Epithelial cell of esophagus (primary cell): ENCODE results near the gene EXD3.
A peak's percentile ranks its signal among the peaks of the same experiment; 100 is the strongest.

Experiments used
- DNase-seq: peaks from one replicate; pipeline ENCODE4 v3.0.0; 2010; ENCODE audit warnings: low read depth
- H3K4me3 ChIP-seq: 2 replicates; pipeline ENCODE4 v1.5.1; 2011; ENCODE audit warnings: mild to moderate bottlenecking, low read length, control low read depth
- TF ChIP-seq, protein P1 (sequence below): IDR thresholded peaks from 2 replicates; pipeline ENCODE4 v1.5.1; 2011; ENCODE audit warnings: low read depth, mild to moderate bottlenecking, low read length, control low read depth, inconsistent platforms; ENCODE audit not compliant: insufficient read depth; ENCODE audit errors: missing control alignments

Gene EXD3

DNA sequence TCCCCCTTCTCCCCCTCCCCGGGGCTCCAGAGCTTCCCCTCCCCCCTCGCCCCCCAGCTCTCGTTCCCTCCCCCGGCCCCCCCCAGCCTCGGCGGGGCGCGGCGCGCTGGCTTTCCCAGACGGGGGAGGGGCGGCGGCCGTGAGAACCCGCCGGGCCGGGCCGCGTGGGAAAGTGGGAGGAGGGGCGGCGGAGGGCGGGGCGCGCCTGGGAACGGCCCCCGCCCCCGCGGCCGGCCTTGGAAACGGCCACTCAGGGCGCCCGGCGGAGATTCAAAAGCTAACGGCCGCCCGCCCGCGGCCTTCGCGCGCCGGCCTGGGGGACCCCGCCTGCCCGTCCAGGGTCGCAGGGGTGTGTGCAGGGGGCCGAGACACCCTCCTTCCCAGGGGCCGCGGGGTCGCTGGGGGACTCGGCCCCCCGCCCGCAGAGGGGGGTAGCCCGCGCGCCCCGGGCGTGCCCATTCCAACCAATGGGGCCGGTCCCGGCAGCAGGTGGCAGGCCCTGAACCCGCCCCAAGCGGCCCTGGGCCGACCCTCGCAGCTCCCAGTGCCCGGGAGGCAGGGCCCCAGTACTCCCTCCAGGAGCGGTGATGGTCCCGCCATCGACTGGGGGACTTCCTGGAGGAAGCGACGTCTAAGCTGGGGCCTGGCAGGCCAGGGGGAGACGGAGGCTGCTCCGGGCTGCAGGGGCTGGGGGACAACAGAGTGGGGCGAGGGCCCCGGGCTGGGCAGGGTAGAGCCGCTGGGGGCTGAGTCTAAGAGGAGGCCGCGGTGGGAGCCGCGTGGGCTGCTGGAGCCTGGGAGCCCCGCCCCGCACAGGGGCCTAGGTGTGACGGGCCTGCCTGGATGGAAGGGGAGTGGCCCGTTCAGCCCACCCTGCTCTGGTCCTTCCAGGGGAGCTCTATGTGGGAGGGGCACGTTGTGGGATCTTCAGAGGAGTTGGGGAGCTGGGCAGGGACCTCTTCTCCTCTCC lies 106.7 kb downstream of the EXD3 start:
- TF ChIP-seq, protein P1, sequence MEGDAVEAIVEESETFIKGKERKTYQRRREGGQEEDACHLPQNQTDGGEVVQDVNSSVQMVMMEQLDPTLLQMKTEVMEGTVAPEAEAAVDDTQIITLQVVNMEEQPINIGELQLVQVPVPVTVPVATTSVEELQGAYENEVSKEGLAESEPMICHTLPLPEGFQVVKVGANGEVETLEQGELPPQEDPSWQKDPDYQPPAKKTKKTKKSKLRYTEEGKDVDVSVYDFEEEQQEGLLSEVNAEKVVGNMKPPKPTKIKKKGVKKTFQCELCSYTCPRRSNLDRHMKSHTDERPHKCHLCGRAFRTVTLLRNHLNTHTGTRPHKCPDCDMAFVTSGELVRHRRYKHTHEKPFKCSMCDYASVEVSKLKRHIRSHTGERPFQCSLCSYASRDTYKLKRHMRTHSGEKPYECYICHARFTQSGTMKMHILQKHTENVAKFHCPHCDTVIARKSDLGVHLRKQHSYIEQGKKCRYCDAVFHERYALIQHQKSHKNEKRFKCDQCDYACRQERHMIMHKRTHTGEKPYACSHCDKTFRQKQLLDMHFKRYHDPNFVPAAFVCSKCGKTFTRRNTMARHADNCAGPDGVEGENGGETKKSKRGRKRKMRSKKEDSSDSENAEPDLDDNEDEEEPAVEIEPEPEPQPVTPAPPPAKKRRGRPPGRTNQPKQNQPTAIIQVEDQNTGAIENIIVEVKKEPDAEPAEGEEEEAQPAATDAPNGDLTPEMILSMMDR: no peak

DNA sequence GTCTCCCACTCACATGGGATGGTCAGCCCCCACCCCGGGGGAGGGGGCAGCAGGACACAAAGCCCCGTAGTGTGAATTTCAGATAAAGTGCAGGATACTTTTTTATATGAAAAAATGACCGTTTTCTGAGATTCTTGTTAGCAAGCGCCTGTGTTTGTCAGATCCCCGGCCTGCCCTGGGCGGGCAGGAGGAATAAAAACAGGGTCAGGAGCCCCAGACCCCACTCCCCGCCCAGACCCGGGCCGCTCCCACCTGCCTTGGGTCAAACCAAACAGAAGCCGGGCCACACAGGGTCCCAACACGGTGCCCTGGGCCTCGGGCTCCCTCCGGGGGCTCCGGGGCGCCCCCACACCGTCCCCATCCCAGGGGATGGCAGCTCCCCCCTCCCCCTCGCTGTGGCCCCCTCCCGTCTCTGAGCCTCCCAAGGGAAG lies 107.4 kb downstream of the EXD3 start:
- no peak overlapping the region for H3K4me3 ChIP-seq
- no peak for DNase-seq
- TF ChIP-seq, protein P1: no peak

More for the DNA sequence above, 106.7 kb downstream of the EXD3 start:
- DNase-seq: peak; percentile 76
- peak overlapping the region; percentile 16 for H3K4me3 ChIP-seq

DNA sequence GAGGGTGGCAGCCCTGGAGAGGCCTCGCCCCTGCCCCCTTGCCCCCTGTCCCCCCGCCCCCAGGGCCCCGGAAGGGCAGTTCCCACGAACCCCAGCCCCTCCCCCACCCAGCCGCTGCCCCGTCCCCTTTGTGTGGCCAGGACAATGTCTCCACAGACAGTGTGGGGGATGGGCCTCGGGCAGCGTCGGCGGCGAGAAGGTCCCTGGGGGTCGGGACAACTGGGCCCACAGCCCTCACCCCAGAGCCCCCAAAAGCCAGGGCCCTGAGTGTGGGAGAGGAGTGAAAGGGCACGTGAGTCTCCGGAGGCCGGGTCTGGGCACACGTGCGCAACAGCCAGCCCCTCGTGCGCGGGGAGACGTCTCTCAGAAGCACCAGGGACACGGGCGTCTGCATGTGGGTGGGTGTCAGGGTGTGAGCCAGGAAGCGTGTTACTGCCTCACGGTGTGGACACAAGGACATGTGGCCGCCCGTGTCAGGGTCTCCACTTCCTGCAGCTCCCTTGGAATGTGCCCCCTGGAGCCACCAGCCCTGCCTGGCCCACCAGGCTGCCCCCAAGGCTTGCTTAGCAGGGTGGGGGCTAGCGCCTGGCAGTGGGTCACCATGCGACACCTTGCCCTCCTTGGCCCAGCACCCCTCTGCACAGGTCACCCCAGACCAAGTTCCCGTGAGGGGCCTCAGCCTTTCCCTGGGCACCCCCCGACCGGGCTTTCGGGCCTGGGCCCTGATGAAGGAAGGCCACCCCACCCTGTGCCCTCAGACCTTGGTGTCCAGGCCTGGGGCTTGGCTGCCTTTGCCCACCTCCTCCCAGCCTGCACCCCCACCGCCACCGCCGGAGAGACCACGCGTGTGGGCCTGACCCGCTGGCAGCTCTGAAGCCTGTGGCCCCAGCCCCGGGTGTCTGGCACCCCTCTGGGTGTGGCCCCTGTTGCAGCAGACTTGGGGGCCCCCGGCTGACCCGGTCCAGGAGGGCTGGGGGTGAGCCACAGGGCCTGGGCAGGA lies 108.1 kb downstream of the EXD3 start:
- TF ChIP-seq, protein P1: no peak
- no peak for DNase-seq

DNA sequence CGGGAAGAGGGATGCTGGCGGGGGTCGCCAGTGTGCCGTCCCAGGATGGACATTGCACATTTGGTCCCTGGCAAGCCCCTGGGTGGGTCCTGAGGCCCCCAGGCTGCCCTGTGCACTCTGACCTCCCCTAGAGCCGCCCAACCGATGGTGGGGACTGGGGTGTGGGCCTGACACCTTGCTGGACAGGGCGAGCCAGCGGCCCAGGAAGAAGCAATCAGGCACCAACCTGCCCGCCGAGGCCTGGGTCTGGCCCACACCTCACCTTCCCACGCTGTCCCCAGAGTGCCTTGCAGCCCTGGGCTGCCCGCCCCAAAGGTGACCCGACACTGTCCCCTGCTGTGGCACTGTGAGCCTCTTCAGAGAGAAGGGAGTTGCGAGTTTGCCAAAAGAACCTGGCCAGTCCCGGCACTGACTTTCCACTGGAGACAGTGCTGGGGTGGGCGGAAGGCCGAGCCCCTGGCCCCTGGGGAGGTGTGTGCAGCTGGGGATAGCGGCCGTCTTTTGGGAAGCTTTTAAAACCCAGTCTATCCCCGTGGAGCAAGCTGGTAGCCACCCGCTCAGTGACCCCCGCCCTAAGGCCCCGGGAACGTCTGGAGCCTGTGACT lies 108.9 kb downstream of the EXD3 start:
- TF ChIP-seq, protein P1: no peak
- no peak overlapping the region for H3K4me3 ChIP-seq
- no peak for DNase-seq

More for the DNA sequence above, 108.1 kb downstream of the EXD3 start:
- no peak overlapping the region for H3K4me3 ChIP-seq

DNA sequence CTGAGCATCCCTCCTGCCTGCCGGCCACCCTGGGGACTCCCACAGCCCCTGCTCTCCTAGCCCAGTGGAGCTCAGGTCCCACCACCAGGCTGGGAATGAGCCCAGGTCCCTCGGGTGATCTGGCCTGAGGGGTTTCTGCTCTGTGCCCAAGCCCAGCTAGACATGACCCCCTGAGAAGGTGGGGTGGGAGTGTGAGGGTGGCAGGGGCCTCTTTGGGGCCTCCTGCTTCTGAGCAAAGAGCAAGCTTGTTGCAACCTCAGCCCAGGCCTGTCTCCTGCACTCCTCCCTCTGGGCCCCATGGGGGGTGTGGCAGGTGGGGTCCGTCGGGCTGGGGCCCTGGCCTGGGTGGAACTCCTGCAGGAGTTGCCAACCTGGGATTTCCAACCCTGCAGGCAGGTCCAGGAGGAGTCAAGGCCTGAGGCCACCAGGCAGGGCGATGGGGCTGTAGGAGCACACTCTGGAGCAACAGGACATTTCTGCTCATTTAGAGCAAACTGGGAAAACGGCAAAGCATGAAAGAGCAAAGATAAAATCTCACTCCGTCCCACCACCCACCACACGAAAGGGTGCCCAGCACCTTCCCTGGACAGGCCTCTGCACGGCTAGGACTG lies 109.5 kb downstream of the EXD3 start:
- no peak overlapping the region for H3K4me3 ChIP-seq
- no peak for DNase-seq
- TF ChIP-seq, protein P1: no peak

DNA sequence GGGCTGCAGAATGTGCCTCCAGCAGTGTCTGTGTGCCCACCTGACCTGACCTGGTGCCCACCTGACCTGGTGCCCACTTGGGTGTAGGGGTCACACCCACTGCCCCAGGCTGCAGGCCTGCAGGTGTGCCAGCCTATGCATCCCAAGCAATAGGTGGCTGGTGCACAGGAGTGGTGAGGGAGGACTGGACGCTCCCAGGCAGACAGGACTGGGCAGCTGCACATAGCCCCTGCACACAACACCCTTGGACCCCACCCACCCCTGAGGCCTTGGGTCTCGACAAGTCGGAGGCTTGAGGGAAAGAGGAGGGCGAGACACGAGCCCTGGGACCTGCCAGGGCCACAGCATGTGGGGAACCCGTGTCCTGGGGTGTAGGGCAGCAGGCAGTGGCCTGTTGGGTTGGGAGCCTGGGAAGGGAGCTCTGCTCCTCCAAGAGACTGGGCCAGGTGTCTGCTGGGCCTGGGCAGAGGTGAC lies 110.1 kb downstream of the EXD3 start:
- TF ChIP-seq, protein P1: no peak
- no peak for DNase-seq

More for the DNA sequence above, 110.1 kb downstream of the EXD3 start:
- no peak overlapping the region for H3K4me3 ChIP-seq
